ENCODE measurements around the gene SOX5.

DNA sequence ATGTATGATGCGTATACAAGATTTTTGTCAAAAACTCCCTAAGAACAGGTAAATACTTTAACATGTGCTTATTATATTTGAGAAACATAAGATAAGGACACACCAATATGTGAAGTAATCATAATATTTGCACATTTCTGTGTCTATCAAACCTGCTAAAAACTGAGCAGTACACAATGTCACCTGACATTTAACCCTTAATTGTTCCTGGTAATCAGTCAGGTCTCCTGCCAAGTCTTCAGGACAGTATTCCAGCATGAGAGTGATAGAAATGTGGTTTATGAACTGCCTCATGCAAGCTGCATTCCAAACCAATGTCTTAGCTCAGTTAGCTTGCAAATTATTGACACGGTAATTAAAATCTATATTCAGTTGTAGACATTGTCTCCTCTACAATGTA, 4.2 kb downstream of the SOX5 start:
- TF ChIP-seq SMC3 (IDR thresholded peaks at IDR 0.05; ENCODE audit: low read depth, low read length) (no peak), CHD2 (IDR thresholded peaks at IDR 0.05; ENCODE audit: low read length, partially characterized antibody) (no peak), RFX5 (IDR thresholded peaks at IDR 0.05; ENCODE audit: low read length) (no peak), POLR2AphosphoS5 (IDR thresholded peaks at IDR 0.05; ENCODE audit: low read depth, low read length) (no peak), SIN3A (IDR thresholded peaks at IDR 0.05; ENCODE audit: borderline replicate concordance, low read depth, low read length) (no peak), FOSL2 (IDR thresholded peaks at IDR 0.05; ENCODE audit: borderline replicate concordance, low read depth) (no peak), MXI1 (IDR thresholded peaks at IDR 0.05; ENCODE audit: low read depth, low read length) (no peak), ELF1 (IDR thresholded peaks at IDR 0.05) (no peak), GATA2 (CRISPR knock-in tag; IDR thresholded peaks at IDR 0.05) (no peak)
- TF ChIP-seq, protein P1, sequence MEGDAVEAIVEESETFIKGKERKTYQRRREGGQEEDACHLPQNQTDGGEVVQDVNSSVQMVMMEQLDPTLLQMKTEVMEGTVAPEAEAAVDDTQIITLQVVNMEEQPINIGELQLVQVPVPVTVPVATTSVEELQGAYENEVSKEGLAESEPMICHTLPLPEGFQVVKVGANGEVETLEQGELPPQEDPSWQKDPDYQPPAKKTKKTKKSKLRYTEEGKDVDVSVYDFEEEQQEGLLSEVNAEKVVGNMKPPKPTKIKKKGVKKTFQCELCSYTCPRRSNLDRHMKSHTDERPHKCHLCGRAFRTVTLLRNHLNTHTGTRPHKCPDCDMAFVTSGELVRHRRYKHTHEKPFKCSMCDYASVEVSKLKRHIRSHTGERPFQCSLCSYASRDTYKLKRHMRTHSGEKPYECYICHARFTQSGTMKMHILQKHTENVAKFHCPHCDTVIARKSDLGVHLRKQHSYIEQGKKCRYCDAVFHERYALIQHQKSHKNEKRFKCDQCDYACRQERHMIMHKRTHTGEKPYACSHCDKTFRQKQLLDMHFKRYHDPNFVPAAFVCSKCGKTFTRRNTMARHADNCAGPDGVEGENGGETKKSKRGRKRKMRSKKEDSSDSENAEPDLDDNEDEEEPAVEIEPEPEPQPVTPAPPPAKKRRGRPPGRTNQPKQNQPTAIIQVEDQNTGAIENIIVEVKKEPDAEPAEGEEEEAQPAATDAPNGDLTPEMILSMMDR (IDR thresholded peaks at IDR 0.05): no peak
- TF ChIP-seq, protein P2, sequence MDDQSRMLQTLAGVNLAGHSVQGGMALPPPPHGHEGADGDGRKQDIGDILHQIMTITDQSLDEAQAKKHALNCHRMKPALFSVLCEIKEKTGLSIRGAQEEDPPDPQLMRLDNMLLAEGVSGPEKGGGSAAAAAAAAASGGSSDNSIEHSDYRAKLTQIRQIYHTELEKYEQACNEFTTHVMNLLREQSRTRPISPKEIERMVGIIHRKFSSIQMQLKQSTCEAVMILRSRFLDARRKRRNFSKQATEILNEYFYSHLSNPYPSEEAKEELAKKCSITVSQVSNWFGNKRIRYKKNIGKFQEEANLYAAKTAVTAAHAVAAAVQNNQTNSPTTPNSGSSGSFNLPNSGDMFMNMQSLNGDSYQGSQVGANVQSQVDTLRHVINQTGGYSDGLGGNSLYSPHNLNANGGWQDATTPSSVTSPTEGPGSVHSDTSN (IDR thresholded peaks at IDR 0.05): no peak
- TF ChIP-seq, protein P3, sequence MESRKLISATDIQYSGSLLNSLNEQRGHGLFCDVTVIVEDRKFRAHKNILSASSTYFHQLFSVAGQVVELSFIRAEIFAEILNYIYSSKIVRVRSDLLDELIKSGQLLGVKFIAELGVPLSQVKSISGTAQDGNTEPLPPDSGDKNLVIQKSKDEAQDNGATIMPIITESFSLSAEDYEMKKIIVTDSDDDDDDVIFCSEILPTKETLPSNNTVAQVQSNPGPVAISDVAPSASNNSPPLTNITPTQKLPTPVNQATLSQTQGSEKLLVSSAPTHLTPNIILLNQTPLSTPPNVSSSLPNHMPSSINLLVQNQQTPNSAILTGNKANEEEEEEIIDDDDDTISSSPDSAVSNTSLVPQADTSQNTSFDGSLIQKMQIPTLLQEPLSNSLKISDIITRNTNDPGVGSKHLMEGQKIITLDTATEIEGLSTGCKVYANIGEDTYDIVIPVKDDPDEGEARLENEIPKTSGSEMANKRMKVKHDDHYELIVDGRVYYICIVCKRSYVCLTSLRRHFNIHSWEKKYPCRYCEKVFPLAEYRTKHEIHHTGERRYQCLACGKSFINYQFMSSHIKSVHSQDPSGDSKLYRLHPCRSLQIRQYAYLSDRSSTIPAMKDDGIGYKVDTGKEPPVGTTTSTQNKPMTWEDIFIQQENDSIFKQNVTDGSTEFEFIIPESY (IDR thresholded peaks at IDR 0.05; ENCODE audit: borderline replicate concordance, low read depth): no peak
- TF ChIP-seq, protein P4, sequence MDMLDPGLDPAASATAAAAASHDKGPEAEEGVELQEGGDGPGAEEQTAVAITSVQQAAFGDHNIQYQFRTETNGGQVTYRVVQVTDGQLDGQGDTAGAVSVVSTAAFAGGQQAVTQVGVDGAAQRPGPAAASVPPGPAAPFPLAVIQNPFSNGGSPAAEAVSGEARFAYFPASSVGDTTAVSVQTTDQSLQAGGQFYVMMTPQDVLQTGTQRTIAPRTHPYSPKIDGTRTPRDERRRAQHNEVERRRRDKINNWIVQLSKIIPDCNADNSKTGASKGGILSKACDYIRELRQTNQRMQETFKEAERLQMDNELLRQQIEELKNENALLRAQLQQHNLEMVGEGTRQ (IDR thresholded peaks at IDR 0.05; ENCODE audit: borderline replicate concordance, low read depth, low read length): no peak

Data from SK-N-SH (cell line).